Loucy (cell line): ENCODE data around the gene IPO9.

Source experiments
- CTCF ChIP-seq: fragments of 200-600 bp; sonication (generic); conservative IDR thresholded peaks from 2 replicates; pipeline ENCODE4 v1.5.1; 2014; ENCODE audit warnings: mild to moderate bottlenecking, antibody characterized with exemption, low read length
- EZH2phosphoT487 ChIP-seq: fragments of 200-600 bp; IDR thresholded peaks from 2 replicates; pipeline ENCODE4 v1.6.1; 2018; ENCODE audit warnings: antibody characterized with exemption, mild to moderate bottlenecking, moderate library complexity, borderline replicate concordance

GRCh38 chr1:201906336-201906735 lies 77.4 kb downstream of the IPO9 start:
- no peak for TF ChIP-seq CTCF
- no peak for TF ChIP-seq EZH2phosphoT487
